ENCODE measurements around the gene SHISA6.

SHISA6 gene

DNA sequence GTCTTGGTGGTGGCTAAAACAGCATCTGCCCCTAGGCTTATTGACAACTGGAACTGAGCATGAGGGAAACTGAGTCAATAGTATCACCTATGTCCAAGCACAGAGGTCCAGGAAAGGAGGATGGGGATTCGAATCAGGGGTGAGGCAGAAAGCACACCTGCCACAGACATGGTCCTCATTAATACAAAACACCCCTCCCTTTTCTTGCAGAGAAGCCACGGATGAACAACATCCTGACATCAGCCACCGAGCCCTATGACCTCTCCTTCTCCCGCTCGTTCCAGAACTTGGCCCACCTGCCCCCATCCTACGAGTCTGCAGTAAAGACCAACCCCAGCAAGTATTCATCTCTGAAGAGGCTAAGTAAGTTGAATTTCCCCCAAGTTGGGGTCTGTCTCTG, 314.5 kb downstream of the SHISA6 start:
- 93 to 95% methylated on average over 6 of the region's 6 CpGs for WGBS, 2 experiments
- Histone ChIP-seq H3K4me3 (ENCODE audit: insufficient read depth, low read depth, low read length) (no peak overlapping the region), H3K4me1 (ENCODE audit: control insufficient read depth, insufficient read depth, low read length) (peaks cover 8% of the 10 kb centered on the region), H3K27ac (ENCODE audit: insufficient read depth, low read depth, low read length, poor library complexity, severe bottlenecking) (no peak overlapping the region), H3K27me3 (ENCODE audit: control insufficient read depth, insufficient read depth, low read length, poor library complexity, severe bottlenecking) (no peaks in the 10 kb centered on the region), H3K36me3 (ENCODE audit: control insufficient read depth, insufficient read depth, low read length) (no peaks in the 10 kb centered on the region), H3K9me3 (ENCODE audit: control insufficient read depth, low read length) (no peaks in the 10 kb centered on the region)

DNA sequence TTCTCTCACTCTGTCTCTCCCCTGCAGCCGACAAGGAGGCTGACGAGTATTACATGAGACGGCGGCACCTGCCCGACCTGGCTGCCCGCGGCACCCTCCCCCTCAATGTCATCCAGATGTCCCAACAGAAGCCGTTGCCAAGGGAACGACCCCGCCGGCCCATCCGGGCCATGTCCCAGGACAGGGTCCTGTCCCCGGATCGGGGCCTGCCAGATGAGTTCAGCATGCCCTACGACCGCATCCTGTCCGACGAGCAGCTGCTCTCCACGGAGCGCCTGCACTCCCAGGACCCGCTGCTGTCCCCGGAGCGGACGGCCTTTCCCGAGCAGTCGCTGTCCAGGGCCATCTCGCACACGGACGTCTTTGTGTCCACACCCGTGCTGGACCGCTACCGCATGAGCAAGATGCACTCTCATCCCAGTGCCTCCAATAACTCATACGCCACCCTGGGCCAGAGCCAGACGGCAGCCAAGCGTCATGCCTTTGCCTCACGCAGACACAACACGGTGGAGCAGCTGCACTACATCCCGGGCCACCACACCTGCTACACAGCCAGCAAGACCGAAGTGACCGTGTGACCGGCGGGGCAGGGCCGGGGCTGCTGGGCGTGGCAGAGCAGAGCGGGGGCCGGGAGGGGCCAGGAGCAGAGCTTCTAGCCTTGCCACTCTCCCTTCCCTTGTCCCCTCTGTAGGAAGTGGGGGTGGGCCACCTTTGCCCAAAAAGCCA, 316.9 kb downstream of the SHISA6 start:
- WGBS, 2 experiments: 94 to 95% methylated on average over 46 of the region's 46 CpGs

DNA sequence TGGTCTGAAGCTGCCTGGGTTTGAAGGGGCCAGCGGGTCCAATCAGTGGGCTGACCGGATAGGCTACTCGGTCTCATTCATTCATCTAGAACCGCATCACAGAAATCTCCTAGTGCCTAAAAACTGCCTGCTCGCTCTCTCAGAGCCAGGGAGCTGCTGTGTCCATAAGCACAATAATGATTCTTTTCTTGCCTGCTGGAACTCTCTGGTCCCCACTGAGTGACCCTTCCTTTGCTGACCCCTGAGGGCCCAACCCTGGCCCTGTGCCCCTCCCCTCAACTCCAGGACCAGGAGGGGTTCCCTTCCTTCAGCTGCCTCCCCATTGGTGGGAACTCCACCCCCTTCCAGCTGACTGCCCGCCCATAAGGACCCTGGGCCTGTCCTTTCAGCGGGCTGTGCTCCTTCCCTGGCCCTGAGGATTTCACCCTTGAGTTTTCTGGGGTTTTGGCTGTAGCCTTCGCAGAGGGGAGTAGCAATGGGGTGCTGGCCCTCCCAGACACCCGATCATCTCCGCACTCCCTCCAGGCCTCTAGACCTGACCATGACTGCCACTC, 317.7 kb downstream of the SHISA6 start:
- Histone ChIP-seq H3K4me1 (ENCODE audit: control insufficient read depth, insufficient read depth, low read length) (peaks cover 8% of the 10 kb centered on the region), H3K27me3 (ENCODE audit: control insufficient read depth, insufficient read depth, low read length, poor library complexity, severe bottlenecking) (no peaks in the 10 kb centered on the region), H3K27ac (ENCODE audit: insufficient read depth, low read depth, low read length, poor library complexity, severe bottlenecking) (no peak overlapping the region), H3K4me3 (ENCODE audit: insufficient read depth, low read depth, low read length) (no peak overlapping the region), H3K9me3 (ENCODE audit: control insufficient read depth, low read length) (no peaks in the 10 kb centered on the region), H3K36me3 (ENCODE audit: control insufficient read depth, insufficient read depth, low read length) (no peaks in the 10 kb centered on the region)
- 90 to 91% methylated on average over 10 of the region's 10 CpGs for WGBS, 2 experiments

More for the DNA sequence above, 316.9 kb downstream of the SHISA6 start:
- H3K36me3 ChIP-seq (ENCODE audit: control insufficient read depth, insufficient read depth, low read length): no peaks in the 10 kb centered on the region
- no peaks in the 10 kb centered on the region for H3K27me3 ChIP-seq (ENCODE audit: control insufficient read depth, insufficient read depth, low read length, poor library complexity, severe bottlenecking)
- H3K9me3 ChIP-seq (ENCODE audit: control insufficient read depth, low read length): no peaks in the 10 kb centered on the region
- no peak overlapping the region for H3K4me3 ChIP-seq (ENCODE audit: insufficient read depth, low read depth, low read length)
- H3K27ac ChIP-seq (ENCODE audit: insufficient read depth, low read depth, low read length, poor library complexity, severe bottlenecking): no peak overlapping the region
- peaks cover 8% of the 10 kb centered on the region for H3K4me1 ChIP-seq (ENCODE audit: control insufficient read depth, insufficient read depth, low read length)

DNA sequence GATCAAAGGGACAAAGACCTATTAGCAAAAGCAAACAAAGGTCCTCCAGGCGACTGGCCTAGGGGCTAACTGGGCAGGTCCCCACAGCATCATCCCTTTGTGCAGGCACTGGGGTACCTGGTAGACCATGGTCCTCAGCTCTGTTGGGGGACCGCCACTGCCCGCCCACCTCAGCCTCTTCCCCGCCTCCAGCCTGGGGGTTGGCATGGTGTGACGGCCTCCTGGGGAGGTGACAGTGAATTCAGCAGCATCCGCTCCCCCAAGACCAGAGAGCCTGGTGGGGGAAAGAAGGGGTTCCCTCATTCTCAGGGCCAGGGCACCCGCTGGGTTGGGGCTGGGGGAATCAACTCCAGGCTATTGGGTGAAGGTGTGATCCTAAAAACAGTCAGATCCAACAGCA, 318.6 kb downstream of the SHISA6 start:
- H3K4me3 ChIP-seq (ENCODE audit: insufficient read depth, low read depth, low read length): no peak overlapping the region
- no peak overlapping the region for H3K27ac ChIP-seq (ENCODE audit: insufficient read depth, low read depth, low read length, poor library complexity, severe bottlenecking)
- peaks cover 8% of the 10 kb centered on the region for H3K4me1 ChIP-seq (ENCODE audit: control insufficient read depth, insufficient read depth, low read length)
- no peaks in the 10 kb centered on the region for H3K27me3 ChIP-seq (ENCODE audit: control insufficient read depth, insufficient read depth, low read length, poor library complexity, severe bottlenecking)
- WGBS, 2 experiments: 73 to 75% methylated on average over 7 of the region's 7 CpGs
- no peaks in the 10 kb centered on the region for H3K36me3 ChIP-seq (ENCODE audit: control insufficient read depth, insufficient read depth, low read length)
- H3K9me3 ChIP-seq (ENCODE audit: control insufficient read depth, low read length): no peaks in the 10 kb centered on the region

DNA sequence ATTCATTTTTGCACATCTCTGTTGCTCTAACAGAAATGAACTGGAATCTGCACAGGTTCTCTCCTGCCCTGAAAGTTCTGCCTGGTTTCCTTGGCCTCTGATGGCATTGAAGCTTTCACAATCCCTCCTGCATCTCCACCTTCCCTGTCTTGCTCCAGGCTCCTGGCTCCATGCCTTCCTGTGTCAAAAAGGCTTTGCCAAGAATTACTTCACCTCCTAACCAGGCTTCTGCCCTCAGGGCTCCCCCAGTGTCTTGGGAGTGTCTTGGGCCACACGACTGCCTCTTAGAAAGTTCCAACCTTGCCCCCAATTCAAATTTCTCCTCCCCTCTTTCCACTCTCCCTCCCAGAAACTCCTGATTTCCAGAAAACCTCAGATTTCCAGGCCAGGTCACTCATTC, 320.3 kb downstream of the SHISA6 start:
- Histone ChIP-seq H3K36me3 (ENCODE audit: control insufficient read depth, insufficient read depth, low read length) (no peaks in the 10 kb centered on the region), H3K27me3 (ENCODE audit: control insufficient read depth, insufficient read depth, low read length, poor library complexity, severe bottlenecking) (no peaks in the 10 kb centered on the region), H3K4me1 (ENCODE audit: control insufficient read depth, insufficient read depth, low read length) (peaks cover 8% of the 10 kb centered on the region), H3K27ac (ENCODE audit: insufficient read depth, low read depth, low read length, poor library complexity, severe bottlenecking) (no peak overlapping the region), H3K9me3 (ENCODE audit: control insufficient read depth, low read length) (no peaks in the 10 kb centered on the region), H3K4me3 (ENCODE audit: insufficient read depth, low read depth, low read length) (no peak overlapping the region)
- WGBS, 2 experiments: 94% methylated on average over 1 of the region's 1 CpG

DNA sequence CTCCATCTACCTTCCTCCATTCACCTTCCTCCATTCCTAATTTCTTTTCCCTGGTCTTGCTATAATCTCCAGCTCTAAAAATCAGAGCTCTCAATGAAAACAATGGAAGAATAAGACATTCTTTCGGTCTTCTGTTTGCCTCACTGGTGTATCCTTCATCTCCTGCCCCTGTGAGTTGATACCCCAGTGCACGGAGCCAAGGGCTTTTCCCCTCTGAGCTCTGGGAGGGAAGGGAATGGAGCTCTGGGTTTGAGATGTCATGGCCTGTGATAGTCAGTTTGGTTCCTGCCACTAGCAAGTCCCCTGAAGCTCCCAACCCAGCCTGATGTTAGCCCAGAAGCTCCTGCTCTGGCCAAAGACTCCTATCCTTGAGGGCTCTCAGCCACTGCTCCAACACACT, 320.7 kb downstream of the SHISA6 start:
- H3K9me3 ChIP-seq (ENCODE audit: control insufficient read depth, low read length): no peaks in the 10 kb centered on the region

DNA sequence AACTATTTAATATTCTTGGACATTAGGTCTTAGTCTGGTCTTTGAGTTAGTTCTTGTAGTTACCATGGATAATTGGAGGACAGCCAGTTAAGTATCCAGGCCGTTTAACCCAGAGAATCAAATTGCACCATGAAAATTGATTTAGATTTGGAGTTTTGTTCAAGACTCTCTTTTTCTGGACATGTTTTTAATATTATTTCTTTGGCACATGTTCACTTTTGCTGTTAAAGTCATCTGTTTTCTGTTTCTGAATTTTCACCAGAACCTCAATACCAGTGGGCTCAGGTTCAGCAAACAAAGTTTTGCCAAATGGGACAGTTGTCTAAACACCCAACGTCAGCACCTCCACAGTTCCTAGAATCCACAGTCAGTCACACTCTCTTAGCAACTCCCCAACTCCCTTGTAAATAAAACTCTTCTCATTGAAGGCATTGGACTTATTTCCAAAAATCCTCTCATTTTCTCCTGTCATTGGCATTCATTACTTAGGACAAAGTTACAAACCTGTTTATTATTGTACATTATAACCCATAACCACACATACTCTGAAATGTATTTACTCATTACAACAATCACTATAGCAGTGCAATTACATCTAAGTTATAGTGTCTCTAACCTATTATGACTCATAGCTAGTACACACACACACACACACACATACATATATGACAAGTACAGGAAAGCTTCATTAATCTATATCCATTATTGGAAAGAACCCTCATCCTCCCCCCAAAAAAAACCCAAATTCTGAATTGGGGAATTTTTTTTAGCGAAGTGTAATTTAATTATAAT, 323.8 kb downstream of the SHISA6 start:
- no peaks in the 10 kb centered on the region for H3K9me3 ChIP-seq (ENCODE audit: control insufficient read depth, low read length)
- H3K27ac ChIP-seq (ENCODE audit: insufficient read depth, low read depth, low read length, poor library complexity, severe bottlenecking): no peak overlapping the region
- no peaks in the 10 kb centered on the region for H3K36me3 ChIP-seq (ENCODE audit: control insufficient read depth, insufficient read depth, low read length)
- WGBS, 2 experiments: 53 to 62% methylated on average over 2 of the region's 3 CpGs
- H3K4me1 ChIP-seq (ENCODE audit: control insufficient read depth, insufficient read depth, low read length): no peaks in the 10 kb centered on the region
- no peak overlapping the region for H3K4me3 ChIP-seq (ENCODE audit: insufficient read depth, low read depth, low read length)
- H3K27me3 ChIP-seq (ENCODE audit: control insufficient read depth, insufficient read depth, low read length, poor library complexity, severe bottlenecking): no peaks in the 10 kb centered on the region

More for the DNA sequence above, 320.7 kb downstream of the SHISA6 start:
- H3K27ac ChIP-seq (ENCODE audit: insufficient read depth, low read depth, low read length, poor library complexity, severe bottlenecking): no peak overlapping the region
- 76 to 84% methylated on average over 2 of the region's 2 CpGs for WGBS, 2 experiments
- H3K4me1 ChIP-seq (ENCODE audit: control insufficient read depth, insufficient read depth, low read length): peaks cover 8% of the 10 kb centered on the region
- H3K4me3 ChIP-seq (ENCODE audit: insufficient read depth, low read depth, low read length): no peak overlapping the region
- H3K27me3 ChIP-seq (ENCODE audit: control insufficient read depth, insufficient read depth, low read length, poor library complexity, severe bottlenecking): no peaks in the 10 kb centered on the region
- H3K36me3 ChIP-seq (ENCODE audit: control insufficient read depth, insufficient read depth, low read length): no peaks in the 10 kb centered on the region

DNA sequence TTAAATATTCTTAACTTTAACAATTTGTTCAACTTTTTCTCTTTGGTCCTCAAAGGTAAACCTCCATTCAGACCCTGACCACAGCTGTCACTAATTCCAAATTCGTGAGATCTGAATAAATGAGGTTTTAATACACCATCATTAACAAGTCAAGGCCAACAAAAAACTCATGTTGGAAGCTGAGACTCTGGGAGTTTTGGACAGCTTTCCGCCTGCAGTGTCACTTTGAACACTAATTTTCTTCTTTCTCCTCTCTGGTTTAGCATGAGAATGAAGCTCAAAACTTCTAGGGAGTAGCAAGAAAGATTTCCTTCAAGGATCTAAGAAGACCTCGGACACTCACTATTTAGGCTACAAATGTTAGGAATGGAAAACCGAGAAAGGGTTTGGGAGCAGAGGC, 324.6 kb downstream of the SHISA6 start:
- WGBS, 2 experiments: 77 to 79% methylated on average over 4 of the region's 4 CpGs
- Histone ChIP-seq H3K27ac (ENCODE audit: insufficient read depth, low read depth, low read length, poor library complexity, severe bottlenecking) (no peak overlapping the region), H3K4me1 (ENCODE audit: control insufficient read depth, insufficient read depth, low read length) (no peaks in the 10 kb centered on the region), H3K9me3 (ENCODE audit: control insufficient read depth, low read length) (no peaks in the 10 kb centered on the region), H3K36me3 (ENCODE audit: control insufficient read depth, insufficient read depth, low read length) (no peaks in the 10 kb centered on the region), H3K27me3 (ENCODE audit: control insufficient read depth, insufficient read depth, low read length, poor library complexity, severe bottlenecking) (no peaks in the 10 kb centered on the region), H3K4me3 (ENCODE audit: insufficient read depth, low read depth, low read length) (no peak overlapping the region)

DNA sequence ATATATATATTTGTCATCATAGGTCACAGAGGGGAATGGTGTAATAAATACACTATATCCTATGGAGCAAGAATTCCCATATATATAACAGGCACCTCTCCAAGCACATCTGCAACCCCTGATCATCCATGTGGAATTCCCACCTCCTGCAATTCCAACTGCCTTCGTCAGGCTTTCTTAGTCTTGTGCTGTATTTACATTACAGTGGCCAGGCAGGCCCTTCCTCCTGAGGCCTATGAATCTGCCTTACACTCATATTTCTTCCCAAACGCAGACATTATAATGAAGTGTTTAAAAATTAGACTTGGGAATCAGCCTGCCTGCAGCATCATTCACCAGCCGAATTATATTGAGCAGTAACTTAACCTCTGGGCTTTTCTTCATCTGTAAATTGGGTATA, 338.0 kb downstream of the SHISA6 start:
- no peak overlapping the region for H3K4me3 ChIP-seq (ENCODE audit: insufficient read depth, low read depth, low read length)
- no peaks in the 10 kb centered on the region for H3K27me3 ChIP-seq (ENCODE audit: control insufficient read depth, insufficient read depth, low read length, poor library complexity, severe bottlenecking)
- WGBS, 2 experiments: 68 to 84% methylated on average over 2 of the region's 3 CpGs
- no peaks in the 10 kb centered on the region for H3K36me3 ChIP-seq (ENCODE audit: control insufficient read depth, insufficient read depth, low read length)
- H3K9me3 ChIP-seq (ENCODE audit: control insufficient read depth, low read length): no peaks in the 10 kb centered on the region
- H3K27ac ChIP-seq (ENCODE audit: insufficient read depth, low read depth, low read length, poor library complexity, severe bottlenecking): no peak overlapping the region
- H3K4me1 ChIP-seq (ENCODE audit: control insufficient read depth, insufficient read depth, low read length): no peaks in the 10 kb centered on the region

DNA sequence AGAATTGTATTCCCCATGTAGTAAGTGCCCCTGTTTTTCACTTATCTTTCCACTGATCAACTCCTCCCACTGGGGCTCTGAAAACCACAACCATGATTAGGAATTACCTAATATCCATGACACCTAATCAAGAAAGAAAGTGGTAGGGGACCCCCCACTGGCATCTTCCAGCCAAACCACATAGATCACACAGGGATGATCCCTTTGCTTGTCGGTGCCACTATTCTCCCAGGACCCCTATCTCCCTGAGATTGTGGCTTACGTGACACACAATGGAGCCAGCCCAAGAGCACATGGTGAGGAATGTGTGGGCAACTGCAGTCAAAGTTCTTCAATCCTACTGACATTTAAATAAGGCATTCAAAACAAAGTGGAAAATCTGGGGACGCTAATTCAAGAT, 339.7 kb downstream of the SHISA6 start:
- Histone ChIP-seq H3K27ac (ENCODE audit: insufficient read depth, low read depth, low read length, poor library complexity, severe bottlenecking) (no peak overlapping the region), H3K4me1 (ENCODE audit: control insufficient read depth, insufficient read depth, low read length) (no peaks in the 10 kb centered on the region), H3K9me3 (ENCODE audit: control insufficient read depth, low read length) (no peaks in the 10 kb centered on the region), H3K36me3 (ENCODE audit: control insufficient read depth, insufficient read depth, low read length) (no peaks in the 10 kb centered on the region), H3K4me3 (ENCODE audit: insufficient read depth, low read depth, low read length) (no peak overlapping the region), H3K27me3 (ENCODE audit: control insufficient read depth, insufficient read depth, low read length, poor library complexity, severe bottlenecking) (no peaks in the 10 kb centered on the region)
- WGBS, 2 experiments: 87% methylated on average over 3 of the region's 3 CpGs

Measured in ectodermal cell (in vitro differentiated cells).